Colonic mucosa (tissue), 4 donors: ENCODE data around the gene KCNJ14. TPM values are rescaled to one million over a fixed set of nuclear protein-coding genes. Genes with fewer than 3 reads are reported as not detected.

ENCODE experiments used
- DNase-seq: peaks from one replicate; pipeline ENCODE4 v3.0.0-alpha.2; 2020
- H3K27ac ChIP-seq: fragments of 200-600 bp; one replicate; pipeline ENCODE4 v1.8.0; 2021
- H3K27me3 ChIP-seq: fragments of 200-600 bp; one replicate; pipeline ENCODE4 v1.8.0; 2021
- H3K36me3 ChIP-seq: fragments of 200-600 bp; one replicate; pipeline ENCODE4 v1.8.0; 2021
- H3K4me1 ChIP-seq: fragments of 200-600 bp; one replicate; pipeline ENCODE4 v1.8.0; 2021; ENCODE audit warnings: mild to moderate bottlenecking
- H3K4me3 ChIP-seq: fragments of 200-600 bp; one replicate; pipeline ENCODE4 v1.8.0; 2021
- H3K9ac ChIP-seq, 2 donors: one replicate each; pipeline ENCODE4 v1.7.0; 2013; ENCODE audit warnings: control low read depth in 2 of 2, low read depth in 2 of 2, low read length in 2 of 2
- H3K9me3 ChIP-seq: fragments of 200-600 bp; one replicate; pipeline ENCODE4 v1.8.0; 2021
- intact Hi-C: fragments of 100-400 bp; cut with DNase I; formaldehyde crosslinking; loops from one replicate; pipeline ENCODE4 v1.14.1; 2022
- total RNA-seq, 2 donors: library from RNA; stranded (reverse); fragmentation: NEBNext Ultra II Directional in 1 of 2; extraction: Animal tissue kit (Norgen Biotek cat#: 25700) in 1 of 2; gene quantifications; one replicate each; pipeline ENCODE4 v1.2.1, GENCODE V29; 2021
- TF ChIP-seq, protein P1 (sequence below): fragments of 200-600 bp; IDR thresholded peaks from one replicate; pipeline ENCODE4 v1.8.0; 2022; ENCODE audit warnings: antibody characterized with exemption, mild to moderate bottlenecking
- donor health status: healthy.
- donor health status: DM: no; HTN: no; CAD: no.
- donor health status: DM: no; HTN: no; CAD: no.

KCNJ14 gene
- total RNA-seq, 2 donors from 2014 or later, result 0.35 to 0.99 TPM

- Histone ChIP-seq H3K4me3 (peak overlapping the region; percentile 52), H3K9ac (no peak overlapping the region), H3K36me3 (no peaks in the 10 kb centered on the region), H3K27me3 (peaks cover 28% of the 10 kb centered on the region), H3K9me3 (no peaks in the 10 kb centered on the region), H3K4me1 (peaks cover 6% of the 10 kb centered on the region), H3K27ac (no peak overlapping the region)
- intact Hi-C loops, result no loop called here
- no peak for DNase-seq
- TF ChIP-seq, protein P1, sequence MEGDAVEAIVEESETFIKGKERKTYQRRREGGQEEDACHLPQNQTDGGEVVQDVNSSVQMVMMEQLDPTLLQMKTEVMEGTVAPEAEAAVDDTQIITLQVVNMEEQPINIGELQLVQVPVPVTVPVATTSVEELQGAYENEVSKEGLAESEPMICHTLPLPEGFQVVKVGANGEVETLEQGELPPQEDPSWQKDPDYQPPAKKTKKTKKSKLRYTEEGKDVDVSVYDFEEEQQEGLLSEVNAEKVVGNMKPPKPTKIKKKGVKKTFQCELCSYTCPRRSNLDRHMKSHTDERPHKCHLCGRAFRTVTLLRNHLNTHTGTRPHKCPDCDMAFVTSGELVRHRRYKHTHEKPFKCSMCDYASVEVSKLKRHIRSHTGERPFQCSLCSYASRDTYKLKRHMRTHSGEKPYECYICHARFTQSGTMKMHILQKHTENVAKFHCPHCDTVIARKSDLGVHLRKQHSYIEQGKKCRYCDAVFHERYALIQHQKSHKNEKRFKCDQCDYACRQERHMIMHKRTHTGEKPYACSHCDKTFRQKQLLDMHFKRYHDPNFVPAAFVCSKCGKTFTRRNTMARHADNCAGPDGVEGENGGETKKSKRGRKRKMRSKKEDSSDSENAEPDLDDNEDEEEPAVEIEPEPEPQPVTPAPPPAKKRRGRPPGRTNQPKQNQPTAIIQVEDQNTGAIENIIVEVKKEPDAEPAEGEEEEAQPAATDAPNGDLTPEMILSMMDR, result no peak
Measured at GRCh38 chr19:48512504-48513288, 57.3 kb downstream of the KCNJ14 start.

DNA sequence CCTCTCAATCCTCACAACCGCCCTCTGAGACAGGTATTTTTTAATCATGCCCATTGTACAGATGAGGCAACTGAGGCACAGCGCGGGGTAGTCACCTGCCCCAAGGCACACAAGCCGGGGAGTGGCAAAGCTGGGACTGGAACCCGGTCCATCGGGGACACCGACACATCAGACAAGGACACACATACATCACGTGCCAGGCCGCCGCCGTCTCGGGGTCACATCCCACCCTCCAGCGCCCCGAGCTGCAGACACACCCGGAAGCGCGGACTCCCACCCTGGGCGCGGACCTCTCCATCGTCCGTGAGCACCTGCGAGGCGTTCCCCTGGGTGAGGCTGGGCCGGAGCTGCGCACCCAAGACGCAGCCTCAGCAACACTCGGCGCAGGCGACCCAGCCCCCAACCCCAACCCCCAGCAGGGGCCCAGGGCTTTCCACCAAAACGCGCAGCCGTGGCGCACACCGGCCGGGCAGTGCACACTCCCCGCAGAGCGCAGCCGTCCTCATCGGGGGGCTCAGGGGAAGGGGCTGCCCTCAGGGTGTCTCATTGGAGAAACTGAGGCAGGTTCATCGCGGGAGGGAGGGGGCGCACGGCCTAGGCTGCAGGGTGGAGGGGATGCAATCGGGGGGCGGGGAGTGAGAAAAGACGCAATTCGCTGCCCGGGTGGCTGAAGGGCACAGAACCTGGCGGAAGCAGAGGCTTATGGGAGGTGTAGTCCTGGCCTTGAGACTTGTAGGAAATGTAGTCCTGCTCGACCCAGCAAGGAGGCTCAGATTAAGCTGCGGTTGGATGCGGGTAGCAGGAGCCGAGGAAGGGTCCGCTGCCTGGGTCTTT, 58.1 kb downstream of the KCNJ14 start:
- DNase-seq, result peak; percentile 78
- Histone ChIP-seq H3K4me1 (peaks cover 6% of the 10 kb centered on the region), H3K36me3 (no peaks in the 10 kb centered on the region), H3K9ac (peak overlapping the region; percentile 26 to 46), H3K9me3 (no peaks in the 10 kb centered on the region), H3K4me3 (peak overlapping the region; percentile 52), H3K27me3 (peaks cover 28% of the 10 kb centered on the region), H3K27ac (no peak overlapping the region)
- TF ChIP-seq, protein P1, result no peak
- intact Hi-C loops, result no loop called here

- no peaks in the 10 kb centered on the region for H3K9me3 ChIP-seq
Measured at GRCh38 chr19:48514123-48514458, 58.7 kb downstream of the KCNJ14 start.

GRCh38 chr19:48516536-48516935, 61.2 kb downstream of the KCNJ14 start:
- Histone ChIP-seq H3K9me3 (no peaks in the 10 kb centered on the region), H3K36me3 (no peaks in the 10 kb centered on the region), H3K4me1 (peaks cover 6% of the 10 kb centered on the region), H3K27me3 (peaks cover 18% of the 10 kb centered on the region), H3K27ac (no peak overlapping the region), H3K9ac (no peak overlapping the region), H3K4me3 (no peak overlapping the region)
- TF ChIP-seq, protein P1, result no peak
- intact Hi-C loops, result no loop called here
- no peak for DNase-seq

More at GRCh38 chr19:48514123-48514458, 58.7 kb downstream of the KCNJ14 start:
- intact Hi-C loops, result no loop called here
- no peak overlapping the region for H3K9ac ChIP-seq
- no peak overlapping the region for H3K27ac ChIP-seq
- H3K4me3 ChIP-seq, result no peak overlapping the region
- H3K27me3 ChIP-seq, result peaks cover 28% of the 10 kb centered on the region
- no peak for DNase-seq
- H3K36me3 ChIP-seq, result no peaks in the 10 kb centered on the region
- H3K4me1 ChIP-seq, result peaks cover 6% of the 10 kb centered on the region
- TF ChIP-seq, protein P1, result no peak

Other genes with a start within 250 kb of the KCNJ14 start
- 10 to 100 TPM; 17.9 to 20.3 TPM for gene CARD8, start 199.7 kb upstream of the KCNJ14 start, total RNA-seq
- gene ZNF114, start 185.5 kb upstream of the KCNJ14 start, total RNA-seq, result under 1 TPM in 1 of 2 donors, not detected in 1; 0.21 TPM
- 10 to 100 TPM; 11.6 to 29.4 TPM for gene EMP3, start 130.0 kb upstream of the KCNJ14 start, total RNA-seq
- 10 to 100 TPM in 1 of 2 donors, 1 to 10 TPM in 1; 8.9 to 18.2 TPM for gene TMEM143, start 91.6 kb upstream of the KCNJ14 start, total RNA-seq
- gene SYNGR4, start 91.2 kb upstream of the KCNJ14 start, total RNA-seq, result not detected
- 100 to 1,000 TPM; 233 to 249 TPM for gene KDELR1, start 64.0 kb upstream of the KCNJ14 start, total RNA-seq
- gene GRIN2D, start 61.9 kb upstream of the KCNJ14 start, total RNA-seq, result under 1 TPM; 0.35 to 0.49 TPM
- 10 to 100 TPM; 17.0 to 45.8 TPM for gene GRWD1, start 9.6 kb upstream of the KCNJ14 start, total RNA-seq
- 10 to 100 TPM; 55.4 to 70.2 TPM for gene CYTH2, start 13.8 kb downstream of the KCNJ14 start, total RNA-seq
- 1 to 10 TPM; 1.7 to 3.1 TPM for gene LMTK3, start 56.3 kb downstream of the KCNJ14 start, total RNA-seq
- 1 to 10 TPM; 1.4 to 7.7 TPM for gene SULT2B1, start 96.6 kb downstream of the KCNJ14 start, total RNA-seq
- under 1 TPM in 1 of 2 donors, not detected in 1; 0.27 TPM for gene SPACA4, start 151.2 kb downstream of the KCNJ14 start, total RNA-seq
- 100 to 1,000 TPM; 150 to 198 TPM for gene FAM83E, start 159.5 kb downstream of the KCNJ14 start, total RNA-seq
- gene RPL18, start 163.6 kb downstream of the KCNJ14 start, total RNA-seq, result 1,000 to 10,000 TPM; 1,499 to 1,736 TPM
- 10 to 100 TPM; 36.2 to 48.4 TPM for gene SPHK2, start 163.9 kb downstream of the KCNJ14 start, total RNA-seq
- gene DBP, start 181.8 kb downstream of the KCNJ14 start, total RNA-seq, result 1 to 10 TPM; 4.7 to 8.9 TPM
- gene CA11, start 190.6 kb downstream of the KCNJ14 start, total RNA-seq, result 1 to 10 TPM; 1.4 to 2.7 TPM
- under 1 TPM in 1 of 2 donors, not detected in 1; 0.32 TPM for gene NTN5, start 217.4 kb downstream of the KCNJ14 start, total RNA-seq
- gene FUT2, start 240.4 kb downstream of the KCNJ14 start, total RNA-seq, result 100 to 1,000 TPM; 125 to 141 TPM